Activated CD4-positive, alpha-beta T cell treated with anti-CD3 and anti-CD28 coated beads for 1 hour (primary cell): ENCODE data around the gene SPOCK3.

Source experiments
- DNase-seq: peaks from one replicate; pipeline ENCODE4 v3.0.0-alpha.2; 2020

SPOCK3 gene

GRCh38 chr4:167171928-167172327 is 62.4 kb downstream of the SPOCK3 start:
- DNase-seq: no peak

- DNase-seq: no peak
Measured at GRCh38 chr4:167168611-167169010, 65.7 kb downstream of the SPOCK3 start.

GRCh38 chr4:167150587-167150986 is 83.7 kb downstream of the SPOCK3 start:
- DNase-seq: no peak

DNA sequence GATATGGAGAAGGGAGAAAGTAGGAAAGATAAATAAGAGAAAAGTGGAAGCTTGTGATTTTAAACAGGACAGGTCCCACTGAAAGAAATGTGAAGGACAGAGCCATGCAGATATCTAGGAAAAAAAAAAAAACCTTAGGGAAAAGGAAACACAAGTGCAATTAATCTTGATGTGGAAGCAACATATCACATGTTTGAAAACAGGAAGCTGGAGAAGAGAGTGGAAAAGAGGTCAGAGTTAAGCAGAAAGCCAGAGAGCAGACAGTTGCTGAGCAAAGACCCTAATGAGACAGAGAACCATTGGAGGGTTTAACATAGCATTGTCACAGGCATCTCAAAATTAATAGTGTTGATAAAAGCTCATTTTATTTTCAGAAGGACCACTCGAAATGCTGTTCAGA is 89.7 kb downstream of the SPOCK3 start:
- DNase-seq: no peak

DNA sequence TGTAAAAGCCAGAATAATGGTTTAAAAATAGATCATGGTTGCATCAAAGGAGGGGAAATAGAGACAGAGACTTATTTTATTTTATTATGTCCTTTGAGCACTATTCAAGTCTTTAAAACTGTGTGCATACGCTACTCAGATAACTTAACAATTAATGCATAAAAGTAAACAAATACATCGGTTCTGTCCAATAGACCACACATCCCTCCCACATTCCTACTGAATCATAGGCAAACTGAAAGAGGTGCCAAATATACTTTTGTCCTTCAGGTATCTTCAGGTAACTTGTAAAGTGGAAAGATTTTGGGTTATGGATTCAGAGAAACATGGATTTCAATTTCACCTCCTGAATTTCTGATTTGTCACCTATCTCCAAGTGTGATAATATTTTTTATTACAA is 91.3 kb downstream of the SPOCK3 start:
- no peak for DNase-seq

DNA sequence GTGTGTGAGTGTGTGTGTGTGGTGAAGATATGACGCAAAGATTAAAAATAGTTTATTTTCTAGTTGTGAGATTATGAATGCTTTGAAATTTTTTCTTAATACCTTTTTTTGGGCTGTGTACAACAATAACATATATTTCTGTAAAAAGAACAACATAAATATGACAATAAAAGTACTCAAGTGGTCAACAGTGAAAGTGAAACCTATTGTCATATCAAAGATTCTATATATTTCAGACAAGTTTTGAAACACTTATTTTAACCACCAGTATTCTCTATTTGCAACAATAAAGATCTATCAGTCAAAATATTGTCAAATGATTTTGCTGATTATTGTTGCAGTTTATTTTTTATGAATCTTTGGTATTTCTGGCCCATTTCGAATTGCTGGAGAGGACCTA is 98.0 kb downstream of the SPOCK3 start:
- no peak for DNase-seq

GRCh38 chr4:167129146-167129545 is 105.1 kb downstream of the SPOCK3 start:
- no peak for DNase-seq

- no peak for DNase-seq
Measured at GRCh38 chr4:167119392-167119791, 114.9 kb downstream of the SPOCK3 start.

DNA sequence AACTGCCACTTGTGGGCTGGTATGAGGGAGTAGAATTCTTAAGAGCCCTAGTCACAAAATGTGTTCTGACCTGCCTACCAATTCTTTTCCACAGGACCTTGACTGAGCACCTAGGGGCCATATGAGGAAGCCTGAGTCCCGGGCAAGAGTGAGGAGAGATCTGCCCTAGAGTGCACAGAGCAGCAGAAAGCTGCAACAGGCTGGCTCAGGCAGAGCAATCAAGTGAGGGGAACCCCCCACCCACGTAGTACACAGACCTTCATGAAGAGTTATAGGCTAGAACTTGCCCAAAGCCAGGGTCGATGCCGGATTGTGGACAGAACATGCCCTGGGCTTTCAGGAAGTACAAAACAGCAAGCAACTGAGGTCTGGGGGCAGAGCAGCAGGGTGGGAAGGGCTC is 117.0 kb downstream of the SPOCK3 start:
- no peak for DNase-seq

DNA sequence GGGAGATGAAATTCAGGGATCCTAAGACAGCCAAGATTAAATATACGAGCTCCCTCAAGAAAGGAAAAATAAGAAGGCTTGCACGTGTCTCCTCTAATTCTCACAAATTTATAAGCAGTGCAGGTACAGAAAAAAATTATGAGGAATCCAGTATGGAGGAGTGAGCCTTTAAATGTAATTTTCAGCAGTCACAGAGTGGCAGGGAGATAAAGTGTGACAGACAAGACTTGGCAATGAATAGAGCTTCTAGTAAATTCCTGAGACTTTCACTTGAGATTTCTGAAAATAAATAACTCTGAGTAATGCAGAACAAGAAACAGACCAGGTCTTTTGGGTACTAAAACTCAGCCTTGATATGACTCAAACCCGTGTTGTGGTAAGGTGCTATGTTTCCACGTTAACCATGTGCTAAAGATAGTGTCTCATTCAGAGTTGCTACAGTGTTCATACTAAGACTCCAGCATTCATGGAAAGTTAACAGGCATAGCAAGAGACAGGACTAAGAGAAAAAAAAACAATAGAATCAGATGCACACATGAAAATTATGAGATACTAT is 119.8 kb downstream of the SPOCK3 start:
- DNase-seq: no peak

- DNase-seq: no peak
Measured at GRCh38 chr4:167111622-167112021, 122.7 kb downstream of the SPOCK3 start.

DNA sequence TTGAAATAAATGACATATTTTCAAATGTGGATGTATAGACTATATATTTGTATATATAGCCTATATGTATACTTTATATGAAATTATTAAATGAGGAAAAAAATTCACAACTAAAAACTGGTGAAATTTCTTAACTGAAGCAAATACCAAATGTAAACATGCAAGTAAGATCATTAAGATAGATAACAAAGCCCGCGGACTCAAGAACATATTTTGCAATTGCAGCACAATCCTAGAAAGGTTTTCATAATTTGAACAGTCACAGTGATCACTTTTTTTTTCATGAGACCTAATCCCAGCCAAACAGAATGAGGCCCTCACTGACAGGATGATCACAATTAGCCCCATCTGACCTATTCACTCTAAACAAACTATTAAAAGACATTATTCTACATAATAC is 123.2 kb downstream of the SPOCK3 start:
- DNase-seq: no peak

DNA sequence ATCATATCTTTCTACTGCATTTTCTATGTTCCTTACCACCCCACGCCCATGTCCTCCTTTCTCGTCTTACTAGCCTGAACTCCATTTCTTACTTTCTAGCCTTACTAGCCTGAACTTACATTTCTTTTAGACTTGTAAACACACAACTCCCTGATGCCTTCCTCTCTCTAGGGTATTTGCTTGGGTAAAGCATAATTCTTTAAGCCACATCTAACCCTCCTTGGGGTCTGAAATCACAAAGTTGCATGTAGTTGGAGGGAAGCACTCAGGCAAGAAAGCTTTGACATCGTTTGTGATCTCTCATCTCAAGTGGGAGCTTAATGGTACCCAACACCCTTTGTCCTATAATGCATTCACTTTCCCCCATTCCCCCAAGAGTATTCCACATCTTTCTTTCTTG is 124.4 kb downstream of the SPOCK3 start:
- DNase-seq: no peak

DNA sequence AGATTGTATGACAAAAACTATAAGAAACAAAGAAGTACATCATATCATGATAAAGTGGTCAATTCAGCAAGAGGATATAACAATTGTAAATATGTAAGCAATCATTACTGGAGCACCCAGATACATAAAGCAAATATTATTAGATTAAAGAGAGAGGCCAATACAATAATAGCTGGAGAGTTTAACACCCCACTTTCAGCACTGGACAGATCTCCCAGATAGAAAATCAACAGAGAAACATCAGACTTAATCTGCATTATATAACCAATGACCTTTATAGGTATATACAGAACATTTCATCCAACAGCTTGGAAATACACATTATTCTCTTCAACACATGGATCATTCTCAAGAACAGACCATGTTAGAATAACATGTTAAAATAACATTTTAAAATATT is 128.4 kb downstream of the SPOCK3 start:
- no peak for DNase-seq

- DNase-seq: no peak
Measured at GRCh38 chr4:167102475-167102874, 131.8 kb downstream of the SPOCK3 start.

- no peak for DNase-seq
Measured at GRCh38 chr4:167101035-167101434, 133.3 kb downstream of the SPOCK3 start.

DNA sequence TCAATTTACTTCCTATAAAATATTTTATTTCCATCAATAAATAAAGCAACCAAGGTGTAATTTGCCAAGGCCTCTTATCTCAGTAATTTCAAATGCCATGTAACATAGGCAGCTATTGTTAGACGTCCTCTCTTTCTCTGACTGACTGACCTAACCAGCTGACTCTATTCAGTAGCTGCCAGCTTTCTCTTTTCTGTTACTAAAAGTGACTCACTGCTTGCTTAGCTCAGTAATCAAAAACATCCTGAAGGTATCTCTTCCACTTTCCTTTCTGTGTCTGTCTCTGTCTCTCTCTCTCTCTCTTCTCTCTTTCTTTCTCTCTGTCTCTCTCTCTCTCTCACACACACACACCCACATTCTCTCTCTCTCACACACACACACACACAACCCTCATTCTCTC is 134.2 kb downstream of the SPOCK3 start:
- no peak for DNase-seq

- no peak for DNase-seq
Measured at GRCh38 chr4:167088115-167088514, 146.2 kb downstream of the SPOCK3 start.

DNA sequence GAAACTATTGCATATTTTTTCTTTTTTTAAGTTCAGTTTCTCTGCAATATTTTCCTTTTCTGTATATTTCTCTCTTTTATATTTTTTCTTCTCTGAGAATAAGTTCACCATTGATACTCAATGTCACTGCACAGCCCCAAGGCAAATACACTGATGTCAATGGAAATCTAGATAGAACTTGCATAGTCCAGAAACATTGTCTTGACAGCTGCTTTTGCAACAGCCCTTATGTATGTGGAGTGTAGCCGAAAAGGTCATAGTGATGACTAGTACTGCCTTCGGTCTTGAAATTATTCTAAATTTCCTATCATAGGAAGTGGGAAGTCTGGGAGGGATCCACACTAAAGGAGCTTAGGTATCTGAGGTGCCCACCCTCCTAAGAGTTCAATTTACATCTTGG is 150.0 kb downstream of the SPOCK3 start:
- no peak for DNase-seq

DNA sequence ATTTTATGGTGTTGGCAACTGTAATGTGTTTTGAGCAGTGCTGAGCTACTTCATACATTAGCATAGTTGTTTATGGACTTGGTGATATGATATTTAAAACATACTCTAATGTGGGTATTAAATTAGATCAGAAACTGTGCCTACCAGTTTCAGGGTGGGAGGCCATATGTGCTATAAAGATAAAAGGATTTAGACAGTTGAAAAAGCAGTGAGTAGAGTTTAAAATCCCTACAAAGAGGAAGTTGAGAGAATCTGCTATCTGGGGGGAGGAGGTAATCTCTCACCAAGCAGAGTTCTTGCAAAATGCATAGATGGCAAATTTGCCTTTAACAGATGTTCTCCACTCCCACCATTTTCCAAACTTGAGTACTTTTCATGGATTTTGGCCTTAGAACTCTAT is 154.5 kb downstream of the SPOCK3 start:
- DNase-seq: no peak

- no peak for DNase-seq
Measured at GRCh38 chr4:167052631-167053091, 181.6 kb downstream of the SPOCK3 start.

GRCh38 chr4:167049257-167049656 is 185.0 kb downstream of the SPOCK3 start:
- DNase-seq: no peak

DNA sequence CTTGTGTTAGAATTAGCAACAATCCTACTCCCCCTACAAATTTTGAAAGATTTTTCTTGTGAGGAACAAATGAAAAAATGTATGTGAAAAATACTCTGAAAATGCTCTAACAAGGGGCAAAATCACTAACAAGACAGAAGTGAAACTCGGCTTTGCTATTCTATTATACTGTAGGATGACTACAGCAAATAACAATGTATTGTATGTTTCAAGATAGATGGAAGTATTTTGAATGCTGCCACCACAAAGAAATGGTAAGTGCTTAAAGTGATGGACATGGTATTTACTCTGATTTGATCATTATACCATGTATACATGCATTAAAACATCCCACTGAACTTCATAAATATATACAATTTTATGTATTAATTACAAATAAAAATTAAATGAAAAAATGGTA is 192.8 kb downstream of the SPOCK3 start:
- no peak for DNase-seq

- no peak for DNase-seq
Measured at GRCh38 chr4:167035390-167035789, 198.9 kb downstream of the SPOCK3 start.

GRCh38 chr4:167034983-167035382 is 199.3 kb downstream of the SPOCK3 start:
- no peak for DNase-seq

- DNase-seq: no peak
Measured at GRCh38 chr4:167032871-167033270, 201.4 kb downstream of the SPOCK3 start.
